Mesenchymal stem cell (in vitro differentiated cells and primary cell): ENCODE measurements around the gene ARHGAP6.
"Not testable (repeated sequence)": the region's sequence is repeated elsewhere in the genome, so short reads cannot be mapped to it uniquely, and the experiment has no call there.

Experiments
- DNase-seq: peaks from one replicate; pipeline ENCODE4 v3.0.0-alpha.2; 2013
- H2AFZ ChIP-seq: one replicate; pipeline ENCODE4 v1.6.1; 2013; ENCODE audit warnings: low read depth, mild to moderate bottlenecking, control low read depth, inconsistent platforms, low read length, moderate library complexity
- H2AK5ac ChIP-seq: 2 replicates; pipeline ENCODE4 v1.6.1; 2013; ENCODE audit warnings: low read length, moderate library complexity, mild to moderate bottlenecking, inconsistent platforms; ENCODE audit not compliant: severe bottlenecking
- H2BK120ac ChIP-seq: one replicate; pipeline ENCODE4 v1.6.1; 2013; ENCODE audit warnings: low read depth, mild to moderate bottlenecking, inconsistent platforms, low read length, moderate library complexity
- H2BK12ac ChIP-seq, 2 experiments: one replicate each; pipeline ENCODE4 v1.6.1; 2013; ENCODE audit warnings: inconsistent platforms in 2 of 2, low read length in 2 of 2, mild to moderate bottlenecking in 2 of 2, moderate library complexity in 2 of 2, control low read depth in 1 of 2
- H2BK15ac ChIP-seq: one replicate; pipeline ENCODE4 v1.6.1; 2013; ENCODE audit warnings: mild to moderate bottlenecking, low read depth, inconsistent platforms; ENCODE audit not compliant: poor library complexity, severe bottlenecking
- H2BK5ac ChIP-seq: 2 replicates; pipeline ENCODE4 v1.6.1; 2013; ENCODE audit warnings: low read depth, mild to moderate bottlenecking, low read length, control low read depth, inconsistent platforms; ENCODE audit not compliant: poor library complexity, severe bottlenecking
- H3K14ac ChIP-seq, 2 experiments: one replicate each; pipeline ENCODE4 v1.6.1; 2013; ENCODE audit warnings: inconsistent platforms in 2 of 2, low read length in 2 of 2, control low read depth in 1 of 2, mild to moderate bottlenecking in 1 of 2, moderate library complexity in 1 of 2
- H3K18ac ChIP-seq, 2 experiments: one replicate each; pipeline ENCODE4 v1.6.1; 2013; ENCODE audit warnings: inconsistent platforms in 2 of 2, low read length in 2 of 2, control low read depth in 1 of 2, low read depth in 1 of 2, mild to moderate bottlenecking in 1 of 2
- H3K23ac ChIP-seq, 2 experiments: one replicate each; pipeline ENCODE4 v1.6.1; 2013; ENCODE audit warnings: inconsistent platforms in 2 of 2, low read length in 2 of 2, mild to moderate bottlenecking in 2 of 2, moderate library complexity in 2 of 2, control low read depth in 1 of 2
- H3K27ac ChIP-seq: 2 replicates; pipeline ENCODE4 v1.5.1; 2013; ENCODE audit warnings: mild to moderate bottlenecking, moderate library complexity, low read length, control low read depth, inconsistent platforms; ENCODE audit not compliant: poor library complexity, severe bottlenecking
- H3K27me3 ChIP-seq, 2 experiments: 2 replicates each; pipeline versions ENCODE4 v1.6.1 to v1.7.0; 2013; ENCODE audit warnings: low read length in 2 of 2, mild to moderate bottlenecking in 2 of 2, moderate library complexity in 2 of 2, control low read depth in 1 of 2, inconsistent platforms in 1 of 2; ENCODE audit not compliant: control insufficient read depth in 1 of 2, insufficient read depth in 1 of 2
- H3K36me3 ChIP-seq, 2 experiments: 2 replicates each; pipeline versions ENCODE4 v1.6.1 to v1.7.0; 2013; ENCODE audit warnings: low read length in 2 of 2, control low read depth in 1 of 2, inconsistent platforms in 1 of 2, low read depth in 1 of 2, mild to moderate bottlenecking in 1 of 2; ENCODE audit not compliant: insufficient read depth in 2 of 2, control insufficient read depth in 1 of 2
- H3K4ac ChIP-seq, 2 experiments: one replicate each; pipeline ENCODE4 v1.6.1; 2013; ENCODE audit warnings: inconsistent platforms in 2 of 2, low read length in 2 of 2, mild to moderate bottlenecking in 2 of 2, moderate library complexity in 2 of 2, control low read depth in 1 of 2, low read depth in 1 of 2
- H3K4me1 ChIP-seq: 2 replicates; pipeline ENCODE4 v1.6.1; 2013; ENCODE audit warnings: low read depth, low read length, control low read depth; ENCODE audit not compliant: control insufficient read depth, insufficient read depth
- H3K4me2 ChIP-seq: 2 replicates; pipeline ENCODE4 v1.6.1; 2013; ENCODE audit warnings: low read length, mild to moderate bottlenecking, inconsistent platforms; ENCODE audit not compliant: poor library complexity, severe bottlenecking
- H3K4me3 ChIP-seq, 2 experiments: 2 replicates each; pipeline versions ENCODE4 v1.5.1 to v1.7.0; 2013; ENCODE audit warnings: low read length in 2 of 2, mild to moderate bottlenecking in 2 of 2, control low read depth in 1 of 2, low read depth in 1 of 2; ENCODE audit not compliant: insufficient read depth in 1 of 2
- H3K79me1 ChIP-seq: replicated peaks from 2 replicates; pipeline ENCODE4 v1.6.1; 2013; ENCODE audit warnings: mild to moderate bottlenecking, control low read depth, low read length, inconsistent platforms; ENCODE audit not compliant: poor library complexity, severe bottlenecking
- H3K9ac ChIP-seq: 2 replicates; pipeline ENCODE4 v1.7.0; 2013; ENCODE audit warnings: mild to moderate bottlenecking, low read length, moderate library complexity
- H3K9me3 ChIP-seq: 2 replicates; pipeline ENCODE4 v1.7.0; 2013; ENCODE audit warnings: mild to moderate bottlenecking, low read length; ENCODE audit not compliant: control insufficient read depth
- H4K8ac ChIP-seq: one replicate; pipeline ENCODE4 v1.6.1; 2013; ENCODE audit warnings: inconsistent platforms, mild to moderate bottlenecking, low read length, moderate library complexity
- H4K91ac ChIP-seq: one replicate; pipeline ENCODE4 v1.6.1; 2013; ENCODE audit warnings: mild to moderate bottlenecking, low read length, inconsistent platforms
- WGBS: methylation state at CpG from one replicate; pipeline ENCODE4 v1.1.7; 2013; ENCODE audit warnings: mixed read lengths; 5-methylcytosine and 5-hydroxymethylcytosine counted together

Gene ARHGAP6

DNA sequence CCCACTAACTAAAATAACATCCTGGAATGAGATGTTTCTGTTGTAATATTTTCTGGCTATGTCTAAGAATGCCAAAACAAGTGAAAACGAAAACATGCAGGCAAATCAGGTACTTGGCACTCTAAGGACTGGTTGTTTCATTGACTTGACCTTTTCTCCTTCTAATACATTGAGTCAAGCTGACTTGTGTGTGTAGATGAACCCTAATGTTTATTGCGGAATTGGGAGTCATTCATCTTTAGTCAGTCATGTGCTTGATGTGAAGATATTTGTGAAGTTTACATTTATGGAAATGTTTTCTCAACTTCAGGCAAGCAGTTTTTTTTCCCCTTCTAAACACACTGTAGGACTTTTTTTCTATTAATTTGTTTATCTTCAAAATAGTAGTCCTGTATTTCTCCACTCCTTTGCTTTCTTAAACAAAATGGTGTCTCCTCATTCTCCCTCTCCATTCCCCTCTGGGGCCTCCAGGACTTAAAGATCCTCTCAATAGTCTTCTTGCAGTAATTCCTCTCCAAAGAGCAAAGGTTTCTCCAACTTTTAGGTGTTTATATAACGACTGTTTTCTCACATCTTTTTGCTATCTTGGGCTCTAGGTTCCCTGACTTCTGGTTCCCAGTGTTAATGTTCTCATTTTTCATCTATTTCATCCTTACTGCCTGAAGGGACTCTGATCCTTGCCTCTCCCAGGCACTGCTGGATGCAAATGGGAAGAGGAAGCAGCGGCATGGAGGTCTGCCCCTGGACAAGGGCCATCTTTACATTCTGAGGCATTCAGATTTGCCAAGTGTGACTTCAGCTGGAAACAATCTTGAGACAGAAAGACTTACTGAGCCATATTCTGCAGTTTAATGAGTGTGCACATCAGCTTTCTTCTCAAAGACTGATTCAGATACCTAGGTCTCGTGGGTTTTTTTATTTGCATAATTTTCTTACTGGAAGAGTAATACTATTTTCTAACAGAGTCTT, 166.4 kb downstream of the ARHGAP6 start:
- no peak overlapping the region for H3K23ac ChIP-seq
- H3K4ac ChIP-seq = no peak overlapping the region
- no peak overlapping the region for H2BK120ac ChIP-seq
- no peak overlapping the region for H2AFZ ChIP-seq
- H3K9ac ChIP-seq = peak overlapping the region; percentile 24
- H3K9me3 ChIP-seq = no peaks in the 10 kb centered on the region
- H3K27me3 ChIP-seq = no peaks in the 10 kb centered on the region
- H3K4me1 ChIP-seq = no peaks in the 10 kb centered on the region
- no peak overlapping the region for H3K4me2 ChIP-seq
- peak overlapping the region in 1 of 2 experiments; percentile 63 for H2BK12ac ChIP-seq
- H3K14ac ChIP-seq = no peak overlapping the region
- H3K18ac ChIP-seq = no peak overlapping the region
- no peak overlapping the region for H2BK15ac ChIP-seq
- no peak overlapping the region for H4K8ac ChIP-seq
- H4K91ac ChIP-seq = no peak overlapping the region
- no peak overlapping the region for H2AK5ac ChIP-seq
- no peak overlapping the region for H3K27ac ChIP-seq
- DNase-seq = peak; percentile 62
- no peaks in the 10 kb centered on the region for H3K36me3 ChIP-seq
- no peak overlapping the region for H2BK5ac ChIP-seq
- WGBS = 77% methylated on average over 3 of the region's 5 CpGs
- no peak overlapping the region for H3K4me3 ChIP-seq
- H3K79me1 ChIP-seq = no peaks in the 10 kb centered on the region

DNA sequence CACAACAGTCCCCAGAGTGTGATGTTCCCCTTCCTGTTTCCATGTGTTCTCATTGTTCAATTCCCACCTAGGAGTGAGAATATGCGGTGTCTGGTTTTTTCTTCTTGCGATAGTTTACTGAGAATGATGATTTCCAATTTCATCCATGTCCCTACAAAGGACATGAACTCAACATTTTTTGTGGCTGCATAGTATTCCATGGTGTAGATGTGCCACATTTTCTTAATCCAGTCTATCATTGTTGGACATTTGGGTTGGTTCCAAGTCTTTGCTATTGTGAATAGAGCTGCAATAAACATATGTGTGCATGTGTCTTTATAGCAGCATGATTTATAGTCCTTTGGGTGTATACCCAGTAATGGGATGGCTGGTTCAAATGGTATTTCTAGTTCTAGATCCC, 174.3 kb downstream of the ARHGAP6 start:
- not testable (repeated sequence) for H3K4me2 ChIP-seq, H3K4ac ChIP-seq, H2BK120ac ChIP-seq, H2AFZ ChIP-seq, H3K9ac ChIP-seq, H4K91ac ChIP-seq, H3K4me1 ChIP-seq, H2BK12ac ChIP-seq, H3K14ac ChIP-seq, H3K36me3 ChIP-seq, H3K9me3 ChIP-seq, H2AK5ac ChIP-seq, H4K8ac ChIP-seq, H2BK5ac ChIP-seq, H3K27ac ChIP-seq, DNase-seq, H2BK15ac ChIP-seq, H3K23ac ChIP-seq, H3K79me1 ChIP-seq, H3K4me3 ChIP-seq, H3K27me3 ChIP-seq, H3K18ac ChIP-seq
- WGBS = no CpG with 5 or more reads among the region's 2 CpGs

DNA sequence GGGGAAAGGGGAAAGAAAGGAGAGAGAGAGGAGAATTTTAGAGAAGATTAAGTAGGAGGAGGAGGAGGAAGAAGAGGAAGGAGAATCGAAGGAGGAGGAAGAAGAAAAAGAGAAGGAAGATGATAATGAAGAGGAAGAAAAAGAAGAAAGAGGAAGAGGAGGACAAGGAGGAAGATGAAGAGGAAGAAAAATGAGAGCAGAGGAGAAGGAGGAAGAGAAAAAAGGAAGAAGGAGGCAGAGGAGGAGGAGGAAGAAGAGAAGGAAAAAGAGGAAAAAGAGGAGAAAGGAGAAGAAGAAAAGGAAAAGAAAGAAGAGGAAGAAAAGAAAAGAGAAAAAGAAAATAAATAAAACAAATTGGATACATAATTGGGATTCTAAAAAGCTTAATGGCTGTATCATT, 181.4 kb downstream of the ARHGAP6 start:
- H3K79me1 ChIP-seq = no peaks in the 10 kb centered on the region
- H3K4me2 ChIP-seq = no peak overlapping the region
- no peak overlapping the region for H4K91ac ChIP-seq
- WGBS = 62% methylated on average over 1 of the region's 1 CpG
- no peak overlapping the region for H3K14ac ChIP-seq
- H3K23ac ChIP-seq = no peak overlapping the region
- no peak overlapping the region for H2BK5ac ChIP-seq
- no peak for DNase-seq
- H3K9ac ChIP-seq = no peak overlapping the region
- no peaks in the 10 kb centered on the region for H3K36me3 ChIP-seq
- no peak overlapping the region for H2BK120ac ChIP-seq
- no peak overlapping the region for H3K27ac ChIP-seq
- H3K4ac ChIP-seq = no peak overlapping the region
- H3K4me3 ChIP-seq = no peak overlapping the region
- H2AFZ ChIP-seq = no peak overlapping the region
- H3K27me3 ChIP-seq = no peaks in the 10 kb centered on the region
- H3K9me3 ChIP-seq = no peaks in the 10 kb centered on the region
- no peak overlapping the region for H3K18ac ChIP-seq
- H4K8ac ChIP-seq = no peak overlapping the region
- no peak overlapping the region for H2AK5ac ChIP-seq
- H2BK12ac ChIP-seq = no peak overlapping the region
- H2BK15ac ChIP-seq = no peak overlapping the region
- no peaks in the 10 kb centered on the region for H3K4me1 ChIP-seq

DNA sequence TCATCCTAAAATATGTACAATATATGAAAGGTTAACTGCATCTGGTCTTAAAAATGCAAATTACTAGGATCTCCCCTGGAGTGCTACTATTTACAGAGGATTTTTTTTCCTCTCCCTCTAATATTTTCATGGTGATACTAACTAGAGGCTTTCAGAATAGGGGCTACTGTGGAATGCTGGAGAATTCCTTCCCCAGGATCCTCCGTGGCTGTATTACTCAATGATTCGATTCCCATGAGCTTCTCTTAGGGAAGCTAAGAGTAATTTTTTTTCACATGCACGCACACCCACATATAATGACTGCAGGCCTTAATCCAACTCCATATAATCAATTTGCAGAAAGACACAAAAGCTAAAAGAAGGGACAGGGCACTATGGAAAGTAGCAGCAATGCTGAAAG, 184.7 kb downstream of the ARHGAP6 start:
- no peak overlapping the region for H4K91ac ChIP-seq
- peak overlapping the region; percentile 30 for H3K9ac ChIP-seq
- H3K27me3 ChIP-seq = no peaks in the 10 kb centered on the region
- WGBS = 50% methylated on average over 1 of the region's 3 CpGs
- H3K36me3 ChIP-seq = no peaks in the 10 kb centered on the region
- no peak overlapping the region for H3K18ac ChIP-seq
- H3K14ac ChIP-seq = no peak overlapping the region
- DNase-seq = no peak
- no peaks in the 10 kb centered on the region for H3K79me1 ChIP-seq
- H2AK5ac ChIP-seq = no peak overlapping the region
- H3K4me1 ChIP-seq = no peaks in the 10 kb centered on the region
- H4K8ac ChIP-seq = no peak overlapping the region
- H2BK120ac ChIP-seq = no peak overlapping the region
- H3K4ac ChIP-seq = no peak overlapping the region
- no peak overlapping the region for H3K4me2 ChIP-seq
- H2AFZ ChIP-seq = no peak overlapping the region
- H3K9me3 ChIP-seq = no peaks in the 10 kb centered on the region
- no peak overlapping the region for H3K23ac ChIP-seq
- H2BK15ac ChIP-seq = no peak overlapping the region
- H3K4me3 ChIP-seq = no peak overlapping the region
- H2BK5ac ChIP-seq = no peak overlapping the region
- no peak overlapping the region for H2BK12ac ChIP-seq
- no peak overlapping the region for H3K27ac ChIP-seq
